CD8-positive, alpha-beta memory T cell (primary cell): ENCODE results near the gene EPC2. TPM values are rescaled to one million over a fixed set of nuclear protein-coding genes. Genes with fewer than 3 reads are reported as not detected.
A peak's percentile ranks its signal among the peaks of the same experiment; 100 is the strongest.
"Not testable (repeated sequence)": the region's sequence is repeated elsewhere in the genome, so short reads cannot be mapped to it uniquely, and the experiment has no call there.

Source experiments
- CTCF ChIA-PET: fragments of 350-600 bp; sonication (Branson Sonifier 250); formaldehyde crosslinking; loops from one replicate; lab custom pipeline; 2021; ENCODE audit warnings: antibody characterized with exemption; lab: Charles Lee
- POLR2A ChIA-PET: fragments of 350-600 bp; sonication (Branson Sonifier 250); formaldehyde crosslinking; loops from one replicate; lab custom pipeline; 2021; ENCODE audit warnings: antibody characterized with exemption; lab: Charles Lee
- DNase-seq, 5 donors: peaks; one replicate each; pipeline versions ENCODE4 v3.0.0 to v3.0.0-alpha.2; 2020 to 2022; ENCODE audit warnings: mixed read lengths in 1 of 5
- H3K27ac ChIP-seq: one replicate; pipeline ENCODE4 v1.7.0; 2013; ENCODE audit warnings: low read depth, mild to moderate bottlenecking, low read length, moderate library complexity
- H3K27me3 ChIP-seq: 2 replicates; pipeline ENCODE4 v1.7.0; 2013; ENCODE audit warnings: low read length, mild to moderate bottlenecking; ENCODE audit not compliant: insufficient read depth, poor library complexity, severe bottlenecking
- H3K36me3 ChIP-seq: 2 replicates; pipeline ENCODE4 v1.7.0; 2013; ENCODE audit warnings: mild to moderate bottlenecking, low read length, moderate library complexity; ENCODE audit not compliant: insufficient read depth
- H3K4me1 ChIP-seq: 2 replicates; pipeline ENCODE4 v1.7.0; 2013; ENCODE audit warnings: mild to moderate bottlenecking, low read length, moderate library complexity; ENCODE audit not compliant: insufficient read depth
- H3K4me3 ChIP-seq: 2 replicates; pipeline ENCODE4 v1.7.0; 2013; ENCODE audit warnings: mild to moderate bottlenecking, low read length
- H3K9me3 ChIP-seq: 2 replicates; pipeline ENCODE4 v1.7.0; 2013; ENCODE audit warnings: mild to moderate bottlenecking, low read length
- H3K27ac Mint-ChIP-seq, 8 donors: one replicate each; pipeline ENCODE4 v1.8.0; 2020 to 2021; ENCODE audit warnings: mixed read lengths in 8 of 8, mild to moderate bottlenecking in 6 of 8, inconsistent platforms in 3 of 8, moderate library complexity in 3 of 8
- H3K27me3 Mint-ChIP-seq, 2 donors: one replicate each; pipeline ENCODE4 v1.8.0; 2020 to 2021; ENCODE audit warnings: mixed read lengths in 2 of 2, mild to moderate bottlenecking in 1 of 2, moderate library complexity in 1 of 2
- H3K36me3 Mint-ChIP-seq, 3 donors: one replicate each; pipeline ENCODE4 v1.8.0; 2020 to 2021; ENCODE audit warnings: mixed read lengths in 3 of 3, inconsistent platforms in 1 of 3, mild to moderate bottlenecking in 1 of 3
- H3K4me1 Mint-ChIP-seq, 3 donors: one replicate each; pipeline ENCODE4 v1.8.0; 2020 to 2021; ENCODE audit warnings: mixed read lengths in 3 of 3, inconsistent platforms in 1 of 3, mild to moderate bottlenecking in 1 of 3
- H3K4me3 Mint-ChIP-seq, 7 donors: one replicate each; pipeline ENCODE4 v1.8.0; 2020 to 2021; ENCODE audit warnings: mixed read lengths in 7 of 7, mild to moderate bottlenecking in 6 of 7, moderate library complexity in 4 of 7, inconsistent platforms in 2 of 7
- H3K9me3 Mint-ChIP-seq, 5 donors: one replicate each; pipeline ENCODE4 v1.8.0; 2020 to 2022; ENCODE audit warnings: mixed read lengths in 5 of 5, mild to moderate bottlenecking in 3 of 5, moderate library complexity in 2 of 5, inconsistent platforms in 1 of 5
- polyA plus RNA-seq: library from polyadenylated mRNA; unstranded; fragments of 300-500 nt; fragmentation: Illumina TruSeq; gene quantifications from one replicate; pipeline ENCODE4 v1.2.3, GENCODE V29; 2021
- total RNA-seq, 2 experiments: library from RNA; stranded (reverse); gene quantifications; one replicate each; pipeline ENCODE4 v1.2.3, GENCODE V29; 2021

The EPC2 gene
- total and polyA plus RNA-seq, 3 experiments from 2014 or later, result 2.2 to 29.7 (median 29.6) TPM

DNA sequence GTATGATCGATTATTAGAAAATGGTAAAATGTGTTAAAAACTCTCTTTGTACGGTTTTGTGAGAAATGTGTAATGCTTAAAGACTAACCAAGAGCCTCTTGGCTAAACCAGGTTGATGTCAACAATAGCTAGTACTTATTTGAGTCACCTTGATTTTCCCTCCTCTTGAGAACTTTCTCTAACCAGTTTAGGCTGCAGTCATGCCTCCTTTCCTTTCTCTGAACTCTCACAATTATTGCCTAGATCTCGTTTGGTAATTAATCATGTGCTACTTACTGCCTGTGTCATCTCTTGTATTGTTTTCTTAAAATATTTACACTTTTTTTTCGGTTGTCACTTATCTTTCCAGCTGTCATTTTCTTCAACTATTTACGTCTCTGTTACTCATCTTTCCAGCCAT lies 1.1 kb upstream of the EPC2 start:
- H3K27ac Mint-ChIP-seq, result peak overlapping the region in 7 of 8 donors; percentile 86 to 97 (median 92)
- Histone ChIP-seq H3K4me3 (peak overlapping the region; percentile 67), H3K4me1 (peaks cover 31% of the 10 kb centered on the region), H3K27ac (no peak overlapping the region), H3K36me3 (no peaks in the 10 kb centered on the region), H3K9me3 (no peaks in the 10 kb centered on the region), H3K27me3 (no peaks in the 10 kb centered on the region)
- DNase-seq, result no peak
- H3K4me3 Mint-ChIP-seq, result peak overlapping the region; percentile 91 to 99 (median 97)
- peaks cover 25 to 34% (median 33%) of the 10 kb centered on the region in 3 donors for H3K4me1 Mint-ChIP-seq
- H3K27me3 Mint-ChIP-seq, result peaks cover 8 to 27% of the 10 kb centered on the region in 2 donors
- POLR2A ChIA-PET, result interaction anchor here (0.6 to 1.1 kb wide), 5 partner anchors 8 to 119 kb away, joined by 3 to 6 read pairs (median 4); no protein-coding TSS in a partner anchor
- no peaks in the 10 kb centered on the region for H3K9me3 Mint-ChIP-seq
- CTCF ChIA-PET, result interaction anchor here (0.9 to 1.4 kb wide), 6 partner anchors 8 to 705 kb away, joined by 3 to 5 read pairs (median 3); no protein-coding TSS in a partner anchor
- peaks cover 0 to 14% (median 0%) of the 10 kb centered on the region in 3 donors for H3K36me3 Mint-ChIP-seq

DNA sequence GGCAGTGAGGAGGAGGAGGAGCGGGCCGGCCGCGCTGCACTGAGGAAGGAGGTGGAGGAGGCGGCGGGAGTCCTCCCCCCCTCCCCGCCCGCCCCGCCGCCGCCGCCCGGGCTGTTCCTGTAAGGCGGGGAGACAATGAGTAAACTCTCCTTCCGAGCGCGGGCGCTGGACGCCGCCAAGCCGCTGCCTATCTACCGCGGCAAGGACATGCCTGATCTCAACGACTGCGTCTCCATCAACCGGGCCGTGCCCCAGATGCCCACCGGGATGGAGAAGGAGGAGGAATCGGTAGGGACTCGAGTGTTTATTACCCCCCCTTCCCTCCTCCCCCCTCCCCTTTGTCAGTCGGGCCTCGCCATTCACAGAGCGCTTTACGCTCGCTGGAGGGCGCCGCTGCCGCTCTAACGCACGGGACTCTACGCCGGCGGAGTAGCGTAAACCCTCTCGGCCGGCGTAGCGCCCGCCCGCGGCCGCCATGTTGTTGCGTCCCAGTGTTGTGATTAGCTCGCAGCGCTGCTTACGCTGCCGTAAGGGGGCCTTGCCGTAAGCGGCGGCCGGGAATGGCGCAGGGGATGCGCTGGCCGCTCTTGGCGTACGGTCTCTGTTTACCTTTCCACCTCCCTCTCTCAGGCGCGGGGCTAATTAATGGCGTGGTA lies 460 bp downstream of the EPC2 start:
- Histone ChIP-seq H3K36me3 (no peaks in the 10 kb centered on the region), H3K4me3 (peak overlapping the region; percentile 85), H3K9me3 (no peaks in the 10 kb centered on the region), H3K27me3 (no peaks in the 10 kb centered on the region), H3K4me1 (peaks cover 46% of the 10 kb centered on the region), H3K27ac (peak overlapping the region; percentile 86)
- peak overlapping the region; percentile 88 to 99 (median 96) for H3K27ac Mint-ChIP-seq
- CTCF ChIA-PET, result interaction anchor here (0.6 to 3.3 kb wide), 6 partner anchors 12 to 624 kb away, joined by 3 to 10 read pairs (median 3); partner anchors contain the start of genes MBD5 and ORC4
- no peaks in the 10 kb centered on the region for H3K9me3 Mint-ChIP-seq
- H3K4me1 Mint-ChIP-seq, result peaks cover 37 to 50% (median 49%) of the 10 kb centered on the region in 3 donors
- peaks cover 0 to 19% (median 2%) of the 10 kb centered on the region in 3 donors for H3K36me3 Mint-ChIP-seq
- H3K27me3 Mint-ChIP-seq, result peaks cover 8 to 14% of the 10 kb centered on the region in 2 donors
- peak overlapping the region; percentile 87 to 99 (median 94) for H3K4me3 Mint-ChIP-seq
- peak; percentile 90 to 95 (median 93) for DNase-seq
- POLR2A ChIA-PET, result interaction anchor here (0.6 to 2.2 kb wide), 16 partner anchors 9 to 625 kb away, joined by 3 to 36 read pairs (median 6); partner anchors contain the start of genes KIF5C, MBD5 and ORC4

DNA sequence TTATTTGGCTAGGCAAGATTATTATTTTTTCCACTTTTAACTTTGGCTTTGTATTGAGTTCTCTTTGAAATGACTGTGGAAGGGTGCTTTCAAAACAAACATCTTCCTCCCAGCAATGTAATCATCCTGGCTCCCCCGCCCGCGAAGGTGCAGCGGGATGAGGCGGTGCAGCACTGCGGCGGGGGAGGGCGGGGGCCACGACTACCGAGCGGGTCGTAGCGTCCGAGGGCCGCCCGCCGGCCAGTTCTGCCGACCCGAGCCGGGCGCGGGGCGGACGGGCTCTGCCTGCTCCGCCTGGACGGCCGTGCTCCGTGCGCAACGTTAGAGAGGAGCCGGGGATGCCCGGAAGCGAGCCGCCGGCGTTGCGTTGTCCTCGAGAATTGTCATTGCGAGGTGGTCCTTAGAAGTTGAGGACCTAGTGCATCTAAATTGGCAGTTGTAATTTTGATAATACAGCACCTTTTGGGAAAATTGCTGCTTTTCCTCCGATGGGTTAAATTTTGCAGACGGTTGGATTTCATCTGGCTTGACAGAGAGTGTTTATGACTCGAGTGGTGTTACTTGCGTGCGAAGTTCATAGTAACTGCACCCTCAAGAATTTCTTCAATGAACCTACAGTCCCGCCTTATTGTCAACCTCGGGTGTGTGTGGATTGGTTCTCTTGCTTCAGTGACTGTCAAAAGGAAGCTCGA lies 1.1 kb downstream of the EPC2 start:
- ChIA-PET CTCF (interaction anchor here (0.6 to 3.3 kb wide), 6 partner anchors 11 to 625 kb away, joined by 3 to 10 read pairs (median 3); partner anchors contain the start of genes MBD5 and ORC4), POLR2A (interaction anchor here (0.6 to 2.2 kb wide), 26 partner anchors 8 to 625 kb away, joined by 3 to 36 read pairs (median 5); partner anchors contain the start of genes KIF5C, MBD5 and ORC4)
- Mint-ChIP-seq H3K4me1 (peaks cover 44 to 56% (median 56%) of the 10 kb centered on the region in 3 donors), H3K27ac (peak overlapping the region; percentile 88 to 99 (median 96)), H3K9me3 (no peaks in the 10 kb centered on the region), H3K36me3 (peaks cover 0 to 19% (median 2%) of the 10 kb centered on the region in 3 donors), H3K27me3 (peaks cover 6 to 11% of the 10 kb centered on the region in 2 donors), H3K4me3 (peak overlapping the region; percentile 87 to 99 (median 94))
- Histone ChIP-seq H3K27ac (peak overlapping the region; percentile 86), H3K4me1 (peaks cover 50% of the 10 kb centered on the region), H3K36me3 (no peaks in the 10 kb centered on the region), H3K4me3 (peak overlapping the region; percentile 85), H3K27me3 (no peaks in the 10 kb centered on the region), H3K9me3 (no peaks in the 10 kb centered on the region)
- peak; percentile 43 to 87 (median 84) for DNase-seq

DNA sequence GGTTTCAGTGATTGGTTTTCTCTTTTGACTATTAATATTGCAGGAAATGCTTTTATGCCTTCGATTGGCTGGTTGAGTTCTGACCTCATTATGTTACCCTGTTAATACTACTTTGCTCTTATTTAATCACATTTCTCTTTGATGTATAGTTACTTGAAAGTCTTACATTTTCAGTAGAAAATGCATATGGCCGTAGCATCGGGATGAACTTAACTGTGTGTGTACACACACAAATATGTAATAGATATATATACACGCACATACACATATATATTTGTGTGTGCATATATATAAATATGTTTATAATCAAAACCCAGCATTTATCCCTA lies 1.6 kb downstream of the EPC2 start:
- peak overlapping the region; percentile 85 for H3K4me3 ChIP-seq
- no peaks in the 10 kb centered on the region for H3K27me3 ChIP-seq
- H3K4me1 Mint-ChIP-seq, result peaks cover 49 to 61% (median 61%) of the 10 kb centered on the region in 3 donors
- POLR2A ChIA-PET, result interaction anchor here (0.6 to 2.2 kb wide), 15 partner anchors 9 to 626 kb away, joined by 3 to 36 read pairs (median 5); partner anchors contain the start of genes KIF5C, MBD5 and ORC4
- H3K27me3 Mint-ChIP-seq, result peaks cover 3 to 7% of the 10 kb centered on the region in 2 donors
- H3K27ac Mint-ChIP-seq, result peak overlapping the region; percentile 24 to 98 (median 92)
- peaks cover 0 to 19% (median 2%) of the 10 kb centered on the region in 3 donors for H3K36me3 Mint-ChIP-seq
- DNase-seq, result no peak
- H3K9me3 ChIP-seq, result no peaks in the 10 kb centered on the region
- H3K36me3 ChIP-seq, result no peaks in the 10 kb centered on the region
- H3K9me3 Mint-ChIP-seq, result no peaks in the 10 kb centered on the region
- H3K4me3 Mint-ChIP-seq, result peak overlapping the region; percentile 87 to 99 (median 94)
- H3K27ac ChIP-seq, result peak overlapping the region; percentile 86
- H3K4me1 ChIP-seq, result peaks cover 55% of the 10 kb centered on the region
- CTCF ChIA-PET, result interaction anchor here (1.5 to 3.3 kb wide), 3 partner anchors 10 to 624 kb away, joined by 3 to 10 read pairs (median 7); no protein-coding TSS in a partner anchor

DNA sequence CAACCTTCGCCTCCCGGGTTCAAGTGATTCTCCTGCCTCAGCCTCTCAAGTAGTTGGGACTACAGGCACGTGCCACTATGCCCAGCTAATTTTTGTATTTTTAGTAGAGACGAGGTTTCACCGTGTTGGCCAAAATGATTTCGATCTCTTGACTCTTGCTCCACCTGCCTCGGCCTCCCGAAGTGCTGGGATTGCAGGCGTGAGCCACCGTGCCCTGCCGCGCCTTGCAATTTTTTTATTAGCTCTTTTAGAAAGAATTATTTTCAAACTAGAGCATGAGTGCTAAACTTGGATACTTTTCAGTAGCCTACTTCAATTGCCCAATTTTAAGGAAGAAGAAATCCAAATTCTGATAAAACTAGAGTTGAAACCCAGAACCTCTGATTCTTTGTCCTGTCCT lies 3.2 kb downstream of the EPC2 start:
- DNase-seq, H3K9me3 Mint-ChIP-seq, H3K36me3 ChIP-seq, H3K27me3 Mint-ChIP-seq, H3K9me3 ChIP-seq, H3K27ac ChIP-seq, H3K4me3 ChIP-seq, H3K27me3 ChIP-seq: not testable (repeated sequence)
- ChIA-PET CTCF (interaction anchor here (0.6 to 3.3 kb wide), 3 partner anchors 9 to 139 kb away, joined by 3 to 10 read pairs (median 7); no protein-coding TSS in a partner anchor), POLR2A (interaction anchor here (0.6 to 0.7 kb wide), 2 partner anchors 13 to 121 kb away, joined by 4 read pairs; no protein-coding TSS in a partner anchor)
- Mint-ChIP-seq H3K36me3 (peaks cover 0 to 19% (median 2%) of the 10 kb centered on the region in 3 donors), H3K4me3 (peak overlapping the region; percentile 3 to 45 (median 34)), H3K4me1 (peaks cover 64 to 77% (median 76%) of the 10 kb centered on the region in 3 donors), H3K27ac (peak overlapping the region in 2 of 8 donors; percentile 39 to 85)
- H3K4me1 ChIP-seq, result peaks cover 63% of the 10 kb centered on the region

DNA sequence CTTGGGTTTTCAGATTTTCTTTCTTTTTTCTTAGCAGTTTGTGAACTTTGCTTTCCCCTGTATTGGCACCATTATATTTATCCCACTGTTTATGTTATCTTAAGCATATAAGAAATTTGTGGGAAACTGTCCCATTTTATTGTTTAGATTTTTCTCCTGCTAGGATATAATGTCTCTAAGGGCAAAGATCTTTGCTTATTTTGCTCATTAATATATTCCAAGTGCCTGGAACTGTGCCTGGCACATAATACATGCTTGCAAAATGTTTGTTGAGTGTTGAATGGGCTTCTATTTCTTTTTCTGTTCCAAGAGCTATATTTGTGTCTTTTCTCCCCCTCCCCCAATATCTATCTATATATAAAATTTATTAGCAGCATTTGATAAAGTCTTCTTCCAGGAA lies 5.4 kb downstream of the EPC2 start:
- Mint-ChIP-seq H3K4me3 (peak overlapping the region in 1 of 7 donors; percentile 16), H3K36me3 (peaks cover 0 to 15% (median 2%) of the 10 kb centered on the region in 3 donors), H3K27ac (peak overlapping the region in 3 of 8 donors; percentile 5 to 25 (median 12)), H3K9me3 (no peaks in the 10 kb centered on the region), H3K4me1 (peaks cover 75 to 84% (median 83%) of the 10 kb centered on the region in 3 donors), H3K27me3 (no peaks in the 10 kb centered on the region)
- CTCF ChIA-PET, result no interaction called here
- Histone ChIP-seq H3K4me3 (no peak overlapping the region), H3K27ac (no peak overlapping the region), H3K4me1 (peaks cover 67% of the 10 kb centered on the region), H3K27me3 (no peaks in the 10 kb centered on the region), H3K9me3 (no peaks in the 10 kb centered on the region), H3K36me3 (no peaks in the 10 kb centered on the region)
- no peak for DNase-seq
- POLR2A ChIA-PET, result no interaction called here

DNA sequence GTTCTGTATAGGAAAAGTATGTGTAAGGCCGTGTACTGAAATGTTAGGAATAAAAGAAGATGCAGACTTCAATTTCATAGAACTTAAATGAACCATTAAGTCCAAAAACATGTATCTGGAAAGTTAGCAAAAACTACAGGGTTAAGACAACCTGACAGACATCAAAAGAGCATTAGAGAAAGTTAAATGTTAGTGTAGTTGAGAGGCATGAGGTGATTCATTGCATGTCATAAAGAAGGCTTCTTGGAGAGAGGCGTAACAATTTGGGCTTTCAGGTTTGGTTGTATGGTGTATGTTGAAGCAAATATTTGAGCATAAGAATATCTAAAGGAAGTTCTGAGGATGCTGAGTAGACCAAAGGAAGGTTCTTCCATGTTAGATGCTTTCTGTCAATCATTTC lies 6.3 kb downstream of the EPC2 start:
- H3K4me3 ChIP-seq, result no peak overlapping the region
- no peaks in the 10 kb centered on the region for H3K36me3 ChIP-seq
- H3K9me3 ChIP-seq, result no peaks in the 10 kb centered on the region
- no peaks in the 10 kb centered on the region for H3K27me3 ChIP-seq
- peak overlapping the region in 5 of 7 donors; percentile 3 to 49 (median 39) for H3K4me3 Mint-ChIP-seq
- no peak overlapping the region for H3K27ac ChIP-seq
- ChIA-PET POLR2A (no interaction called here), CTCF (no interaction called here)
- peaks cover 0 to 9% (median 2%) of the 10 kb centered on the region in 3 donors for H3K36me3 Mint-ChIP-seq
- H3K4me1 ChIP-seq, result peaks cover 75% of the 10 kb centered on the region
- no peaks in the 10 kb centered on the region for H3K27me3 Mint-ChIP-seq
- H3K9me3 Mint-ChIP-seq, result no peaks in the 10 kb centered on the region
- no peak for DNase-seq
- peak overlapping the region in 1 of 8 donors; percentile 35 for H3K27ac Mint-ChIP-seq
- peaks cover 82 to 94% (median 93%) of the 10 kb centered on the region in 3 donors for H3K4me1 Mint-ChIP-seq
